ENCODE results near the gene GEMIN5. TPM values are rescaled to one million over a fixed set of nuclear protein-coding genes. Genes with fewer than 3 reads are reported as not detected.

The GEMIN5 gene
- total and polyA plus RNA-seq, 2 of the 13 experiments (the other 11 are each of a cell fraction or from before 2014, with no cell fraction given): 6.6 to 28.6 TPM

DNA sequence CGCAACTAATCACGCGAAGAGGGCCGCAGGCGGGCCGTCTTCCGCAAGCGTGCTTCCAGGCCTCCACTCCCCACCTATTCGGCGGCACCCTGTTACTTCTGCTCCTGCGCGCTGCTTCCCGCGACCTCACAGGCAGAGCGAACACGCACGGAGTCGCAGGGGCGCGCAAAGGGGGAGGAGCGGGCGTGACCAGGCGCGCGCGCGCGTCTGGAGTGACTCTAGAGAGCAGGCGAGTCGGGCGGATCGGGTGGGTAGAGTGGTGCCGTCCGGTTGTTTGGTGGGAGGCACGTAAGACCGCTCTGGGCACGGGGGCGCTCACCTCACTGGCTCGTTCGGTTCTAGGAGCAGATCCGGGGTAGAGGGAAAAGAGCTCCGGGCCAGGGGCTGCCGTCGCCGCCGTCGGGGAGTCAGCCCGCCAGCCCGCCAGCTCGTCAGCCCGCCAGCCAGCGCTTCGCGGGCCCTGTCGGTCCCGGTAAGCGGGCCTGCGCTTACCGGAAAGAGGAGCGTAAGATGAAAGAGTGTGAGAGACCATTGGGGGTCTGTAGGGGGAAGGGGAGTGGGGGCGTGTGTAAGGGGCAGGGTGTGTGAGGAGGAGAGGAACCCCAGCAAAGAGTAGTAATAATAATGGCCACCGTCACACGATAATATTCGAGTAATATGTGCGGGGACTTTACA is 79.6 kb downstream of the GEMIN5 start, which contains the start of gene CNOT8 (continued):
- 0 out of 2 replicates have a peak, but pooled peaks have one; percentile 49 for TF ChIP-seq HNRNPUL1 (IDR thresholded peaks at IDR 0.05; ENCODE audit: low read depth, low read length)
- peak; percentile 62; the same call in 1 of the 2 replicates for TF ChIP-seq CREB1 (IDR thresholded peaks at IDR 0.05)
- TF ChIP-seq CREB1 (CRISPR knock-in tag; IDR thresholded peaks at IDR 0.05): no peak; the same call in none of the 2 replicates
- TF ChIP-seq NONO (IDR thresholded peaks at IDR 0.05): no peak
- peak; percentile 91 for TF ChIP-seq NONO (CRISPR knock-in tag; conservative IDR thresholded peaks at IDR 0.05)
- no peak for TF ChIP-seq SOX6 (IDR thresholded peaks at IDR 0.05)
- TF ChIP-seq SOX6 (CRISPR knock-in tag; IDR thresholded peaks at IDR 0.05): peak; percentile 82
- peak; percentile 73 for TF ChIP-seq YEATS4 (CRISPR knock-in tag; IDR thresholded peaks at IDR 0.05; ENCODE audit: borderline replicate concordance)
- TF ChIP-seq ZFP36 (IDR thresholded peaks at IDR 0.05; ENCODE audit: borderline replicate concordance, low read depth, low read length, partially characterized antibody): no peak
- peak; percentile 82 for TF ChIP-seq TAF1 (CRISPR knock-in tag; IDR thresholded peaks at IDR 0.05)
- 0 out of 2 replicates have a peak, but pooled peaks have one; percentile 49 for TF ChIP-seq BRD4 (CRISPR knock-in tag; IDR thresholded peaks at IDR 0.05)
- TF ChIP-seq IKZF1 (IDR thresholded peaks at IDR 0.05): no peak
- peak; percentile 84; the same call in 1 of the 2 replicates for TF ChIP-seq ZNF879 (CRISPR knock-in tag; IDR thresholded peaks at IDR 0.05)
- peak; percentile 60; the same call in 1 of the 2 replicates for TF ChIP-seq SAFB2 (CRISPR knock-in tag; IDR thresholded peaks at IDR 0.05; ENCODE audit: borderline replicate concordance, low read depth)
- TF ChIP-seq BHLHE40 (IDR thresholded peaks at IDR 0.05; ENCODE audit: low read length): peak; percentile 63
- peak; percentile 42; the same call in 1 of the 2 replicates for TF ChIP-seq EED (CRISPR knock-in tag; IDR thresholded peaks at IDR 0.05)
- TF ChIP-seq ZNF747 (CRISPR knock-in tag; IDR thresholded peaks at IDR 0.05; ENCODE audit: borderline replicate concordance): peak; percentile 50
- peak; percentile 81 for TF ChIP-seq HOXD1 (CRISPR knock-in tag; IDR thresholded peaks at IDR 0.05)
- peak; percentile 23; the same call in 1 of the 2 replicates for TF ChIP-seq ZNF652 (CRISPR knock-in tag; IDR thresholded peaks at IDR 0.05; ENCODE audit: borderline replicate concordance, low read depth)
- TF ChIP-seq, protein P1, sequence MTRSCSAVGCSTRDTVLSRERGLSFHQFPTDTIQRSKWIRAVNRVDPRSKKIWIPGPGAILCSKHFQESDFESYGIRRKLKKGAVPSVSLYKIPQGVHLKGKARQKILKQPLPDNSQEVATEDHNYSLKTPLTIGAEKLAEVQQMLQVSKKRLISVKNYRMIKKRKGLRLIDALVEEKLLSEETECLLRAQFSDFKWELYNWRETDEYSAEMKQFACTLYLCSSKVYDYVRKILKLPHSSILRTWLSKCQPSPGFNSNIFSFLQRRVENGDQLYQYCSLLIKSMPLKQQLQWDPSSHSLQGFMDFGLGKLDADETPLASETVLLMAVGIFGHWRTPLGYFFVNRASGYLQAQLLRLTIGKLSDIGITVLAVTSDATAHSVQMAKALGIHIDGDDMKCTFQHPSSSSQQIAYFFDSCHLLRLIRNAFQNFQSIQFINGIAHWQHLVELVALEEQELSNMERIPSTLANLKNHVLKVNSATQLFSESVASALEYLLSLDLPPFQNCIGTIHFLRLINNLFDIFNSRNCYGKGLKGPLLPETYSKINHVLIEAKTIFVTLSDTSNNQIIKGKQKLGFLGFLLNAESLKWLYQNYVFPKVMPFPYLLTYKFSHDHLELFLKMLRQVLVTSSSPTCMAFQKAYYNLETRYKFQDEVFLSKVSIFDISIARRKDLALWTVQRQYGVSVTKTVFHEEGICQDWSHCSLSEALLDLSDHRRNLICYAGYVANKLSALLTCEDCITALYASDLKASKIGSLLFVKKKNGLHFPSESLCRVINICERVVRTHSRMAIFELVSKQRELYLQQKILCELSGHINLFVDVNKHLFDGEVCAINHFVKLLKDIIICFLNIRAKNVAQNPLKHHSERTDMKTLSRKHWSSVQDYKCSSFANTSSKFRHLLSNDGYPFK (CRISPR knock-in tag; IDR thresholded peaks at IDR 0.05; ENCODE audit: borderline replicate concordance): peak; percentile 86
- TF ChIP-seq, protein P2, sequence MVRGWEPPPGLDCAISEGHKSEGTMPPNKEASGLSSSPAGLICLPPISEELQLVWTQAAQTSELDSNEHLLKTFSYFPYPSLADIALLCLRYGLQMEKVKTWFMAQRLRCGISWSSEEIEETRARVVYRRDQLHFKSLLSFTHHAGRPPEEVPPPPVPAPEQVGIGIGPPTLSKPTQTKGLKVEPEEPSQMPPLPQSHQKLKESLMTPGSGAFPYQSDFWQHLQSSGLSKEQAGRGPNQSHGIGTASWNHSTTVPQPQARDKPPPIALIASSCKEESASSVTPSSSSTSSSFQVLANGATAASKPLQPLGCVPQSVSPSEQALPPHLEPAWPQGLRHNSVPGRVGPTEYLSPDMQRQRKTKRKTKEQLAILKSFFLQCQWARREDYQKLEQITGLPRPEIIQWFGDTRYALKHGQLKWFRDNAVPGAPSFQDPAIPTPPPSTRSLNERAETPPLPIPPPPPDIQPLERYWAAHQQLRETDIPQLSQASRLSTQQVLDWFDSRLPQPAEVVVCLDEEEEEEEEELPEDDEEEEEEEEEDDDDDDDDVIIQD (CRISPR knock-in tag; IDR thresholded peaks at IDR 0.05; ENCODE audit: low read depth): no peak
- TF ChIP-seq, protein P3, sequence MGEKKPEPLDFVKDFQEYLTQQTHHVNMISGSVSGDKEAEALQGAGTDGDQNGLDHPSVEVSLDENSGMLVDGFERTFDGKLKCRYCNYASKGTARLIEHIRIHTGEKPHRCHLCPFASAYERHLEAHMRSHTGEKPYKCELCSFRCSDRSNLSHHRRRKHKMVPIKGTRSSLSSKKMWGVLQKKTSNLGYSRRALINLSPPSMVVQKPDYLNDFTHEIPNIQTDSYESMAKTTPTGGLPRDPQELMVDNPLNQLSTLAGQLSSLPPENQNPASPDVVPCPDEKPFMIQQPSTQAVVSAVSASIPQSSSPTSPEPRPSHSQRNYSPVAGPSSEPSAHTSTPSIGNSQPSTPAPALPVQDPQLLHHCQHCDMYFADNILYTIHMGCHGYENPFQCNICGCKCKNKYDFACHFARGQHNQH (CRISPR knock-in tag; IDR thresholded peaks at IDR 0.05): peak; percentile 63
- TF ChIP-seq MED1 (CRISPR knock-in tag; IDR thresholded peaks at IDR 0.05): peak; percentile 84
- TF ChIP-seq, protein P4, sequence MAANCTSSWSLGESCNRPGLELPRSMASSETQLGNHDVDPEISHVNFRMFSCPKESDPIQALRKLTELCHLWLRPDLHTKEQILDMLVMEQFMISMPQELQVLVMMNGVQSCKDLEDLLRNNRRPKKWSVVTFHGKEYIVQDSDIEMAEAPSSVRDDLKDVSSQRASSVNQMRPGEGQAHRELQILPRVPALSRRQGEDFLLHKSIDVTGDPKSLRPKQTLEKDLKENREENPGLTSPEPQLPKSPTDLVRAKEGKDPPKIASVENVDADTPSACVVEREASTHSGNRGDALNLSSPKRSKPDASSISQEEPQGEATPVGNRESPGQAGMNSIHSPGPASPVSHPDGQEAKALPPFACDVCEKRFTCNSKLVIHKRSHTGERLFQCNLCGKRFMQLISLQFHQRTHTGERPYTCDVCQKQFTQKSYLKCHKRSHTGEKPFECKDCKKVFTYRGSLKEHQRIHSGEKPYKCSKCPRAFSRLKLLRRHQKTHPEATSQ (CRISPR knock-in tag; IDR thresholded peaks at IDR 0.05; ENCODE audit: borderline replicate concordance): peak; percentile 11; the same call in 1 of the 2 replicates
- TF ChIP-seq ZNF572 (CRISPR knock-in tag; IDR thresholded peaks at IDR 0.05): 0 out of 2 replicates have a peak, but pooled peaks have one; percentile 27

All from HepG2 (cell line).